OCI-LY1 (cell line): ENCODE data around the gene LRRC8D.

Experiments
- CTCF ChIP-seq: fragments of 200-600 bp; sonication (generic), shearing (Covaris generic); IDR thresholded peaks from 2 replicates; pipeline ENCODE4 v1.5.1; 2017; ENCODE audit warnings: mild to moderate bottlenecking, antibody characterized with exemption, low read length, moderate library complexity, mixed read lengths
- EZH2 ChIP-seq: fragments of 200-600 bp; sonication (generic), shearing (Covaris generic); IDR thresholded peaks from 2 replicates; pipeline ENCODE4 v1.8.0; 2017; ENCODE audit warnings: borderline replicate concordance, mixed run types, mild to moderate bottlenecking, antibody characterized with exemption, low read length, moderate library complexity, mixed read lengths

- TF ChIP-seq EZH2 (no peak), CTCF (no peak)
Observed at GRCh38 chr1:89939693-89940438, 119.0 kb downstream of the LRRC8D start.
